H1 (cell line): Measurements from ENCODE around the gene SLC35B2. TPM values are rescaled to one million over a fixed set of nuclear protein-coding genes. Genes with fewer than 3 reads are reported as not detected.

Experiments used
- CTCF ChIA-PET: fragments of 300-600 bp; sonication (Branson Sonifier 250); formaldehyde crosslinking; loops from one replicate; lab custom pipeline; 2021; ENCODE audit not compliant: partially characterized antibody; lab: Charles Lee
- POLR2A ChIA-PET: fragments of 300-600 bp; sonication (Branson Sonifier 250); formaldehyde crosslinking; loops from one replicate; lab custom pipeline; 2021; ENCODE audit warnings: inconsistent platforms; ENCODE audit not compliant: partially characterized antibody; lab: Charles Lee
- DNase-seq, 2 experiments: peaks; one replicate each; pipeline versions ENCODE4 v3.0.0 to v3.0.0-alpha.2; 2010 to 2022; ENCODE audit warnings: low spot score in 2 of 2, low read depth in 1 of 2, mixed read lengths in 1 of 2
- FAIRE-seq: peaks from 2 replicates; lab custom pipeline; 2011; peaks lifted over from hg19 to GRCh38; lab: Jason Lieb, UNC
- H2AFZ ChIP-seq: 2 replicates; pipeline ENCODE4 v1.8.1; 2012; ENCODE audit warnings: low read length, inconsistent platforms
- H2AK5ac ChIP-seq: 2 replicates; pipeline ENCODE4 v1.6.1; 2013; ENCODE audit warnings: low read depth, low read length
- H2BK120ac ChIP-seq: replicated peaks from 2 replicates; pipeline ENCODE3; 2013; ENCODE audit warnings: low read depth, low read length, inconsistent platforms
- H2BK12ac ChIP-seq: 2 replicates; pipeline ENCODE4 v1.6.1; 2013; ENCODE audit warnings: low read depth, low read length
- H2BK15ac ChIP-seq: 2 replicates; pipeline ENCODE4 v1.6.1; 2013; ENCODE audit warnings: low read length
- H2BK20ac ChIP-seq: 2 replicates; pipeline ENCODE4 v1.6.1; 2013; ENCODE audit warnings: low read length
- H2BK5ac ChIP-seq: 2 replicates; pipeline ENCODE4 v1.6.1; 2013; ENCODE audit warnings: low read depth, low read length
- H3K14ac ChIP-seq: 2 replicates; pipeline ENCODE4 v1.6.1; 2013; ENCODE audit warnings: inconsistent platforms; ENCODE audit not compliant: insufficient read length
- H3K18ac ChIP-seq: 2 replicates; pipeline ENCODE4 v1.6.1; 2013; ENCODE audit warnings: low read length; ENCODE audit errors: extremely low read depth
- H3K23ac ChIP-seq: 2 replicates; pipeline ENCODE4 v1.6.1; 2013; ENCODE audit warnings: inconsistent platforms; ENCODE audit not compliant: insufficient read length
- H3K23me2 ChIP-seq: 2 replicates; pipeline ENCODE4 v1.6.1; 2013; ENCODE audit warnings: low read depth, low read length
- H3K27ac ChIP-seq: 2 replicates; pipeline ENCODE4 v1.6.1; 2011; ENCODE audit warnings: low read depth, low read length, inconsistent platforms
- H3K27me3 ChIP-seq, 4 experiments: replicated peaks in 1 of 4; 1 replicate in 1 of 4; 2 replicates in 3 of 4; pipeline versions ENCODE4 v1.6.1 to v1.8.1; 2011 to 2013; ENCODE audit warnings: low read length in 3 of 4, mild to moderate bottlenecking in 3 of 4, inconsistent platforms in 2 of 4, mixed read lengths in 2 of 4, moderate library complexity in 1 of 4; ENCODE audit not compliant: control insufficient read depth in 3 of 4, insufficient read depth in 3 of 4; ENCODE audit errors: extremely low read depth in 1 of 4
- H3K36me3 ChIP-seq, 4 experiments: 2 replicates each; pipeline versions ENCODE4 v1.6.1 to v1.8.1; 2011 to 2013; ENCODE audit warnings: mild to moderate bottlenecking in 4 of 4, low read length in 3 of 4, moderate library complexity in 2 of 4, control low read depth in 1 of 4, inconsistent platforms in 1 of 4; ENCODE audit not compliant: insufficient read depth in 4 of 4, control insufficient read depth in 2 of 4
- H3K4ac ChIP-seq: replicated peaks from 2 replicates; pipeline ENCODE3; 2013; ENCODE audit warnings: low read length, low read depth, mixed read lengths, inconsistent platforms; ENCODE audit not compliant: insufficient read length
- H3K4me1 ChIP-seq, 4 experiments: replicated peaks in 1 of 4; 1 replicate in 1 of 4; 2 replicates in 3 of 4; pipeline versions ENCODE4 v1.6.1 to v1.8.1; 2011 to 2013; ENCODE audit warnings: low read length in 3 of 4, inconsistent platforms in 2 of 4, mixed read lengths in 1 of 4; ENCODE audit not compliant: insufficient read depth in 4 of 4, control insufficient read depth in 3 of 4
- H3K4me2 ChIP-seq, 2 experiments: 2 replicates each; pipeline versions ENCODE4 v1.6.1 to v1.8.1; 2011 to 2013; ENCODE audit warnings: low read depth in 2 of 2, low read length in 2 of 2, control low read depth in 1 of 2, inconsistent platforms in 1 of 2, mild to moderate bottlenecking in 1 of 2; ENCODE audit not compliant: insufficient read depth in 1 of 2
- H3K4me3 ChIP-seq, 4 experiments: fragments of 200-600, 300-600 bp in 1 of 4; sonication (generic), shearing (Covaris generic), sonication (Bioruptor Twin) in 1 of 4; 2 replicates each; pipeline versions ENCODE4 v1.5.1 to v1.8.1; 2011 to 2016; ENCODE audit warnings: low read length in 4 of 4, low read depth in 3 of 4, control low read depth in 2 of 4, inconsistent platforms in 2 of 4, mild to moderate bottlenecking in 2 of 4, mixed read lengths in 1 of 4, moderate library complexity in 1 of 4; ENCODE audit not compliant: insufficient read depth in 2 of 4; ENCODE audit errors: extremely low read depth in 1 of 4
- H3K56ac ChIP-seq: replicated peaks from 2 replicates; pipeline ENCODE3; 2013; ENCODE audit warnings: low read depth, mild to moderate bottlenecking, mixed read lengths, low read length, inconsistent platforms; ENCODE audit not compliant: insufficient read length
- H3K79me1 ChIP-seq: 2 replicates; pipeline ENCODE4 v1.6.1; 2013; ENCODE audit warnings: low read depth, low read length, control low read depth
- H3K79me2 ChIP-seq, 2 experiments: 2 replicates each; pipeline versions ENCODE4 v1.6.1 to v1.8.1; 2012 to 2013; ENCODE audit warnings: low read length in 2 of 2, mild to moderate bottlenecking in 2 of 2, inconsistent platforms in 1 of 2; ENCODE audit not compliant: insufficient read depth in 2 of 2, control insufficient read depth in 1 of 2
- H3K9ac ChIP-seq, 4 experiments: replicated peaks in 1 of 4; 1 replicate in 1 of 4; 2 replicates in 3 of 4; pipeline versions ENCODE4 v1.6.1 to v1.8.1; 2011 to 2013; ENCODE audit warnings: low read depth in 3 of 4, low read length in 3 of 4, control low read depth in 2 of 4, mild to moderate bottlenecking in 2 of 4, moderate library complexity in 2 of 4, inconsistent platforms in 1 of 4; ENCODE audit errors: extremely low read depth in 1 of 4
- H3K9me3 ChIP-seq, 2 experiments: 2 replicates each; pipeline versions ENCODE4 v1.6.1 to v1.8.1; 2012 to 2013; ENCODE audit warnings: mild to moderate bottlenecking in 2 of 2, moderate library complexity in 2 of 2, control low read depth in 1 of 2, inconsistent platforms in 1 of 2, low read depth in 1 of 2, low read length in 1 of 2, mixed read lengths in 1 of 2; ENCODE audit not compliant: insufficient read depth in 2 of 2
- H4K20me1 ChIP-seq, 2 experiments: replicated peaks in 1 of 2; 2 replicates each; pipeline versions ENCODE3 to v1.8.1; 2011 to 2013; ENCODE audit warnings: inconsistent platforms in 2 of 2, low read length in 2 of 2, mild to moderate bottlenecking in 1 of 2; ENCODE audit not compliant: insufficient read depth in 2 of 2, control insufficient read depth in 1 of 2
- H4K5ac ChIP-seq: 2 replicates; pipeline ENCODE4 v1.6.1; 2013; ENCODE audit warnings: low read length, low read depth, mixed read lengths, inconsistent platforms; ENCODE audit not compliant: insufficient read length
- H4K8ac ChIP-seq: 2 replicates; pipeline ENCODE4 v1.8.0; 2013; ENCODE audit warnings: mild to moderate bottlenecking, moderate library complexity, low read length, inconsistent platforms; ENCODE audit not compliant: insufficient read depth; ENCODE audit errors: extremely low read depth
- H4K91ac ChIP-seq: replicated peaks from 2 replicates; pipeline ENCODE3; 2013; ENCODE audit warnings: low read length, mixed read lengths, inconsistent platforms; ENCODE audit not compliant: insufficient read length
- CTBP2 ChIP-seq: IDR thresholded peaks from 2 replicates; pipeline ENCODE4 v1.7.0; 2011; ENCODE audit warnings: borderline replicate concordance, mild to moderate bottlenecking, moderate library complexity, mixed read lengths, low read length; ENCODE audit not compliant: insufficient read depth, insufficient read length
- JUND ChIP-seq: IDR thresholded peaks from 2 replicates; pipeline ENCODE4 v1.6.1; 2011; ENCODE audit warnings: mild to moderate bottlenecking, improper control_type of control experiment, low read length
- KDM1A ChIP-seq: fragments of 200-600, 300-600 bp; sonication (generic); IDR thresholded peaks from 2 replicates; pipeline ENCODE4 v1.7.1; 2016; ENCODE audit warnings: mild to moderate bottlenecking, low read length, borderline replicate concordance
- WGBS, 2 experiments: shearing (Covaris generic) in 1 of 2; methylation state at CpG; one replicate each; pipeline versions ENCODE4 v1.1.6 to v1.1.7; 2013 to 2015; ENCODE audit warnings: low lambda C conversion rate in 2 of 2, mixed read lengths in 2 of 2, inconsistent platforms in 1 of 2, low coverage in 1 of 2, missing lambda C conversion rate in 1 of 2; ENCODE audit not compliant: insufficient replicate concordance in 2 of 2, insufficient coverage in 1 of 2, insufficient read length in 1 of 2; ENCODE audit errors: extremely low coverage in 1 of 2, missing lambda C conversion rate in 1 of 2; 5-methylcytosine and 5-hydroxymethylcytosine counted together
- polyA plus RNA-seq, 7 experiments: library from polyadenylated mRNA; depleted of rRNA in 3 of 7; stranded (reverse) in 5 of 7; unstranded in 2 of 7; fragments of >200 nt in 5 of 7; fragments of 200-250 nt in 2 of 7; gene quantifications; 1 replicate in 5 of 7; 2 replicates in 1 of 7; 4 replicates in 1 of 7; pipeline versions ENCODE4 v1.2.1 to v1.2.3, GENCODE V29; 2011 to 2013; ENCODE audit warnings: missing spikeins in 2 of 7, mixed read lengths in 2 of 7
- total RNA-seq: library from RNA; stranded (reverse); fragmentation: NEBNext Ultra II Directional; extraction: Animal tissue kit (Norgen Biotek cat#: 25700); gene quantifications from 2 replicates; pipeline ENCODE4 v1.2.1, GENCODE V29; 2021
- TF ChIP-seq, protein P1 (sequence below): IDR thresholded peaks from 2 replicates; pipeline ENCODE4 v1.6.1; 2012; ENCODE audit warnings: inconsistent platforms

Gene SLC35B2
- total and polyA plus RNA-seq, 2 of the 8 experiments (the other 6 are each of a cell fraction or from before 2014, with no cell fraction given) = 29.5 to 65.0 TPM

DNA sequence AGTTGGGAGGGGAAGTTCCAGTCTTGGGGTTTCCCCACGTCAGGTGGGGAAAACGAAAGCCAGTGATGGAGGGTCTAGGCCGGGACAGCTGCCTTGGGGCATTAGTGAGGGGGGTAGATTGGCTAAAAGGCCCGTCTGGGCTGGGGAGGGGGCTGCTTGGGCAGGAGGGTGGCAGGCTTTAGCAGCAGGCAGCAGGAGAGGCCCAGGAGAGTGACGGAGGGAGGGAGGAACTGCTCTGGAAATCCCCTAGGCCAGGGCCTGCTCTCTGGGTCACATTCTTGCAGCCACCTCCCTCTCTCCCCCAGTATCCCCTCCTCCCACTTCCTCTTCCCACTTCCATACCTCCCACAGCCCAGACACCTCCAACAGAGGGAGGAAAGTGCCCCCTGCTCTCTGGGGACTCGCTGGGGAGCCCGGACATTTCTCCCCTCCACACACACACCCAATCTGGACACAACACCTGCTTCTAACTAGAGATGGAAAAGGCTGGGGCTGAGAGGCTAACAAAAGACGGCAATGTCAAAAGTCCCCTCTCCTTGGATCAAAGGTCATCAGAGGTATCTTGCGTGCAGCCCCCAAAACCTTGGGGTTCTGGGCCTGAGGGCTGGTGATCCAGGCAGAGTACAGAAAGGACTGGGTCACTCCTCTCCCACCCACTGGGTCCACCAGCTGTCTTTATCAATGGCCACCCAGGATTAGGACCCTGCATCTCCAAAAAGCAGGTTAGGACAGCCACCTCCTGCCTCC is 6.2 kb upstream of the SLC35B2 start:
- Histone ChIP-seq H4K8ac (no peak overlapping the region), H3K27me3 (no peaks in the 10 kb centered on the region; a peak in 1 of 7 replicates), H2BK120ac (no peak overlapping the region), H2BK15ac (no peak overlapping the region), H3K56ac (no peak overlapping the region), H3K9me3 (no peaks in the 10 kb centered on the region), H2AFZ (no peak overlapping the region), H3K79me1 (peaks cover 7% of the 10 kb centered on the region; the same call in 1 of the 2 replicates), H3K14ac (no peak overlapping the region), H4K5ac (no peak overlapping the region), H3K4ac (no peak overlapping the region), H3K9ac (no peak overlapping the region; a peak in 1 of 7 replicates), H3K27ac (peak overlapping the region; percentile 18; the same call in 1 of the 2 replicates), H2BK20ac (no peak overlapping the region), H3K23me2 (peaks cover 9% of the 10 kb centered on the region), H3K79me2 (peaks cover 0 to 10% of the 10 kb centered on the region in 2 experiments; a peak in 1 of 4 replicates), H3K18ac (no peak overlapping the region), H2BK5ac (peak overlapping the region; percentile 35; the same call in 1 of the 2 replicates), H3K4me3 (peak overlapping the region in 3 of 4 experiments; percentile 73 to 85 (median 80); a peak in 6 of 8 replicates), H4K20me1 (peaks cover 1 to 5% of the 10 kb centered on the region in 2 experiments), H3K36me3 (peaks cover 3 to 10% (median 7%) of the 10 kb centered on the region in 4 experiments; a peak in 4 of 8 replicates), H2BK12ac (0 out of 2 replicates have a peak overlapping the region, but pooled peaks have one; percentile 23), H4K91ac (no peak overlapping the region), H3K4me2 (peak overlapping the region; percentile 50 to 91), H3K4me1 (peaks cover 8 to 34% (median 16%) of the 10 kb centered on the region in 4 experiments), H2AK5ac (no peak overlapping the region), H3K23ac (no peak overlapping the region)
- WGBS, 2 experiments = 58% methylated on average over 9 of the region's 9 CpGs; no CpG with 5 or more reads in 1 of the 2 experiments
- CTCF ChIA-PET = interaction anchor here (1.2 to 19.0 kb wide), 7 partner anchors 9 to 175 kb away, joined by 3 to 330 read pairs (median 5); partner anchors contain the start of genes AARS2 and HSP90AB1
- POLR2A ChIA-PET = interaction anchor here (0.8 to 15.1 kb wide), 6 partner anchors 8 to 67 kb away, joined by 3 to 581 read pairs (median 6); partner anchors contain the start of genes HSP90AB1, SLC35B2 and TMEM151B
- no peak for DNase-seq
- no peak for FAIRE-seq
- no peak for TF ChIP-seq KDM1A
- TF ChIP-seq CTBP2 = no peak
- TF ChIP-seq, protein P1, sequence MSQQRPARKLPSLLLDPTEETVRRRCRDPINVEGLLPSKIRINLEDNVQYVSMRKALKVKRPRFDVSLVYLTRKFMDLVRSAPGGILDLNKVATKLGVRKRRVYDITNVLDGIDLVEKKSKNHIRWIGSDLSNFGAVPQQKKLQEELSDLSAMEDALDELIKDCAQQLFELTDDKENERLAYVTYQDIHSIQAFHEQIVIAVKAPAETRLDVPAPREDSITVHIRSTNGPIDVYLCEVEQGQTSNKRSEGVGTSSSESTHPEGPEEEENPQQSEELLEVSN = no peak
- TF ChIP-seq JUND = no peak
